Heart left ventricle (tissue), 16 donors: ENCODE measurements around the gene MYMX. TPM values are rescaled to one million over a fixed set of nuclear protein-coding genes. Genes with fewer than 3 reads are reported as not detected.

Experiments used
- ATAC-seq, 4 donors: fragments of 200-7000 bp; cut with Tn5 transposase; one replicate each; pipeline ENCODE4 v1.9.1; 2020 to 2022; ENCODE audit warnings: moderate library complexity in 4 of 4, mild to moderate bottlenecking in 3 of 4, moderate number of reproducible peaks in 1 of 4
- DNase-seq, 5 donors: peaks; one replicate each; pipeline ENCODE4 v3.0.0-alpha.2; 2020
- H3K27ac ChIP-seq, 12 donors: fragments of 200-600 bp; sonication (generic) in 4 of 12; one replicate each; pipeline versions ENCODE4 v1.5.0 to v1.8.0; 2016 to 2022; ENCODE audit warnings: mild to moderate bottlenecking in 2 of 12
- H3K27me3 ChIP-seq, 9 donors: fragments of 200-600 bp; sonication (generic) in 2 of 9; one replicate each; pipeline versions ENCODE4 v1.5.1 to v1.8.0; 2016 to 2022; ENCODE audit warnings: mild to moderate bottlenecking in 3 of 9
- H3K36me3 ChIP-seq, 9 donors: fragments of 200-600 bp; sonication (generic) in 2 of 9; one replicate each; pipeline versions ENCODE4 v1.5.0 to v1.8.0; 2018 to 2022; ENCODE audit warnings: mild to moderate bottlenecking in 2 of 9
- H3K4me1 ChIP-seq, 12 donors: fragments of 200-600 bp; sonication (generic) in 4 of 12; one replicate each; pipeline versions ENCODE4 v1.5.0 to v1.8.0; 2016 to 2022; ENCODE audit warnings: mild to moderate bottlenecking in 3 of 12
- H3K4me3 ChIP-seq, 12 donors: fragments of 200-600 bp; sonication (generic) in 4 of 12; one replicate each; pipeline versions ENCODE4 v1.5.0 to v1.8.0; 2017 to 2022; ENCODE audit warnings: mild to moderate bottlenecking in 9 of 12, moderate library complexity in 4 of 12
- H3K9me3 ChIP-seq, 12 donors: fragments of 200-600 bp; sonication (generic) in 4 of 12; one replicate each; pipeline versions ENCODE4 v1.5.0 to v1.8.0; 2016 to 2022; ENCODE audit warnings: mild to moderate bottlenecking in 1 of 12
- POLR2A ChIP-seq, 2 donors: fragments of 450-650 bp; IDR thresholded peaks; one replicate each; pipeline ENCODE4 v1.6.1; 2017; ENCODE audit warnings: antibody characterized with exemption in 2 of 2, mild to moderate bottlenecking in 2 of 2, moderate library complexity in 2 of 2
- WGBS, 4 donors: extraction: QIAGEN DNeasy Blood & Tissue Kit in 2 of 4; methylation state at CpG; one replicate each; pipeline versions ENCODE4 v1.1.5 to v1.1.7; 2013 to 2018; 5-methylcytosine and 5-hydroxymethylcytosine counted together
- intact Hi-C, 10 donors: fragments of 100-400 bp; cut with DNase I; formaldehyde crosslinking; loops; one replicate each; pipeline versions ENCODE4 v1.11.1 to v1.14.2; 2022
- polyA plus RNA-seq, 2 donors: library from polyadenylated mRNA; stranded (reverse); fragments of 200-250 nt; gene quantifications; one replicate each; pipeline ENCODE4 v1.2.3, GENCODE V29; 2013
- total RNA-seq, 9 donors: library from RNA; depleted of rRNA in 2 of 9; stranded (reverse); fragments of >200 nt in 2 of 9; fragmentation: NEBNext Ultra II Directional in 3 of 9; extraction: Animal tissue kit (Norgen Biotek cat#: 25700) in 3 of 9; gene quantifications; one replicate each; pipeline versions ENCODE4 v1.1.0 to v1.2.4, GENCODE V29; 2016 to 2023
- TF ChIP-seq, protein P1 (sequence below), 12 donors: fragments of 200-600 bp; sonication (generic) in 4 of 12; IDR thresholded peaks; one replicate each; pipeline versions ENCODE4 v1.5.0 to v1.8.0; 2018 to 2022; ENCODE audit warnings: antibody characterized with exemption in 12 of 12, mild to moderate bottlenecking in 5 of 12
- donor health status: ischemic (EF 13 %, LVEDD 7.1; RV severe dilation, severe dysfunction).
- donor health status: healthy with polysubstance abuse.
- donor health status: DM: no; HTN: yes; CAD: no.
- donor health status: DM: no; HTN: no; CAD: no.
- donor health status: ischemic (EF 25% LVEDD 6.9; RV normal size, moderate dysfunction).
- donor health status: ischemic (EF 25% LVEDD 5.7; RV mildly dilated, moderate dysfunction).
- donor health status: healthy.
- donor health status: DM: yes; HTN: yes; CAD: no.
- donor health status: ischemic (EF 35%, LVEDD 5.7; RV mildly dilated, moderate dysfunction).
- donor health status: nonischemic (EF 11% LVEDD 7.7; RV severe dilation, severe dysfunction).
- donor health status: DM: yes; HTN: yes; CAD: no.
- donor health status: PGD.
- donor health status: ischemic (EF 29% LVEDD 5.4; RV normal size, mild dysfunction).
- donor health status: nonischemic (EF 23%, LVEDD 6.1; RV moderate dilation, normal function).

Gene MYMX
- total and polyA plus RNA-seq, 11 donors: 0.31 to 0.96 (median 0.60) TPM; not detected in 4

DNA sequence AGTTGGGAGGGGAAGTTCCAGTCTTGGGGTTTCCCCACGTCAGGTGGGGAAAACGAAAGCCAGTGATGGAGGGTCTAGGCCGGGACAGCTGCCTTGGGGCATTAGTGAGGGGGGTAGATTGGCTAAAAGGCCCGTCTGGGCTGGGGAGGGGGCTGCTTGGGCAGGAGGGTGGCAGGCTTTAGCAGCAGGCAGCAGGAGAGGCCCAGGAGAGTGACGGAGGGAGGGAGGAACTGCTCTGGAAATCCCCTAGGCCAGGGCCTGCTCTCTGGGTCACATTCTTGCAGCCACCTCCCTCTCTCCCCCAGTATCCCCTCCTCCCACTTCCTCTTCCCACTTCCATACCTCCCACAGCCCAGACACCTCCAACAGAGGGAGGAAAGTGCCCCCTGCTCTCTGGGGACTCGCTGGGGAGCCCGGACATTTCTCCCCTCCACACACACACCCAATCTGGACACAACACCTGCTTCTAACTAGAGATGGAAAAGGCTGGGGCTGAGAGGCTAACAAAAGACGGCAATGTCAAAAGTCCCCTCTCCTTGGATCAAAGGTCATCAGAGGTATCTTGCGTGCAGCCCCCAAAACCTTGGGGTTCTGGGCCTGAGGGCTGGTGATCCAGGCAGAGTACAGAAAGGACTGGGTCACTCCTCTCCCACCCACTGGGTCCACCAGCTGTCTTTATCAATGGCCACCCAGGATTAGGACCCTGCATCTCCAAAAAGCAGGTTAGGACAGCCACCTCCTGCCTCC is 46.8 kb downstream of the MYMX start:
- peak in 1 of 4 donors; percentile 29 for ATAC-seq
- 38 to 56% (median 48%) methylated on average over 9 of the region's 9 CpGs for WGBS, 4 donors

DNA sequence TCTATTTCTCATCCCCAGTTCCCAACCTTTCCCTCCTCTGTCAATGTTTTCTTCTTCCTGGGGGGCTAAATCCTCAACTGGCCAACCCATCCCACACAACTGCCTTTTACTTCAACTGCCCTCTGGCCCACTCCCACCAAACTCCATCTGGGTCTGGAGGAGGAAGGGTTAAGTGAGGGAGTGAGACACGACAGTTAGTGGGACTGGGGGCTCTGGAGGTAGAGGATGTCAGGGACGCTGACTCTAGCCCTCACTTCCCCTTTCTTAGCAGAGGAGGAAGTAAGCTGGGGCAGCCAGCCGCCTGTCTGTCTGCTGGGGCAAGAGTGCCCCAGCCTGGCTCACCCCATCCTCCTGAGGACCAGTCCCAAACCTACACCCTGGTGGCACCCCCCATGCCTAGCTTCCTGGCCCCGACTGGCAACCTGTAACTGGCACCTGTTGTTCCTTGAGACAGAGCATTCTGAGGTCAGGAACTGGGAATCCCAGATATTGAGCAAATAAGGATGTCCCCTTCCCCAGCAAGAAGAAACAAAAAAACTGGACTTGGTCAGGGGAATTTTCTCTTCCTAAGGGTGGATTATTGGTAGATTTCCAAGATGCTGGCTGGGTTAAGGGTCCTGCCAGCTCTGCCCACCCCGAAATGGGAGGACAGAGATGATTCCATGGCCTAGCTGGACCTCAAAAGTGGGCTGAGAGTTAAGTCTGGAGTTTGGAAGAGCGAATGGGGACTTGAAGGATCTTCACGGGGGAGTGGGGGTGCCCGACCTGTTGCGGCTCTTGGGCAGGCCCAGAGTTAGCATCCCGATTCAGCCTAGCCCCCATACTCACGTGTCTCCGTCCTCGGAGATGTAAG is 47.7 kb downstream of the MYMX start:
- ATAC-seq (peak in 2 of 4 donors; percentile 7 to 43), DNase-seq (peak; percentile 45 to 79 (median 52))
- intact Hi-C loops: loop anchor here in 7 of 10 donors (5.0 to 10.0 kb wide), 5 partner anchors 38 to 190 kb away; partner anchors contain the start of gene AARS2 (in 1 of the 7)
- peak overlapping the region in 11 of 12 donors; percentile 61 to 93 (median 80) for H3K27ac ChIP-seq
- H3K27me3 ChIP-seq: peaks cover 0 to 13% (median 4%) of the 10 kb centered on the region in 9 donors
- H3K9me3 ChIP-seq: no peaks in the 10 kb centered on the region
- WGBS, 4 donors: 12 to 15% (median 14%) methylated on average over 13 of the region's 13 CpGs
- peaks cover 0 to 28% (median 4%) of the 10 kb centered on the region in 9 donors for H3K36me3 ChIP-seq
- H3K4me1 ChIP-seq: peaks cover 0 to 45% (median 26%) of the 10 kb centered on the region in 12 donors
- H3K4me3 ChIP-seq: peak overlapping the region; percentile 59 to 96 (median 78)
- TF ChIP-seq POLR2A (IDR thresholded peaks at IDR 0.05): no peak
- TF ChIP-seq, protein P1, sequence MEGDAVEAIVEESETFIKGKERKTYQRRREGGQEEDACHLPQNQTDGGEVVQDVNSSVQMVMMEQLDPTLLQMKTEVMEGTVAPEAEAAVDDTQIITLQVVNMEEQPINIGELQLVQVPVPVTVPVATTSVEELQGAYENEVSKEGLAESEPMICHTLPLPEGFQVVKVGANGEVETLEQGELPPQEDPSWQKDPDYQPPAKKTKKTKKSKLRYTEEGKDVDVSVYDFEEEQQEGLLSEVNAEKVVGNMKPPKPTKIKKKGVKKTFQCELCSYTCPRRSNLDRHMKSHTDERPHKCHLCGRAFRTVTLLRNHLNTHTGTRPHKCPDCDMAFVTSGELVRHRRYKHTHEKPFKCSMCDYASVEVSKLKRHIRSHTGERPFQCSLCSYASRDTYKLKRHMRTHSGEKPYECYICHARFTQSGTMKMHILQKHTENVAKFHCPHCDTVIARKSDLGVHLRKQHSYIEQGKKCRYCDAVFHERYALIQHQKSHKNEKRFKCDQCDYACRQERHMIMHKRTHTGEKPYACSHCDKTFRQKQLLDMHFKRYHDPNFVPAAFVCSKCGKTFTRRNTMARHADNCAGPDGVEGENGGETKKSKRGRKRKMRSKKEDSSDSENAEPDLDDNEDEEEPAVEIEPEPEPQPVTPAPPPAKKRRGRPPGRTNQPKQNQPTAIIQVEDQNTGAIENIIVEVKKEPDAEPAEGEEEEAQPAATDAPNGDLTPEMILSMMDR (IDR thresholded peaks at IDR 0.05): no peak

More for the DNA sequence above, 46.8 kb downstream of the MYMX start:
- peaks cover 0 to 45% (median 26%) of the 10 kb centered on the region in 12 donors for H3K4me1 ChIP-seq
- H3K36me3 ChIP-seq: peaks cover 0 to 36% (median 6%) of the 10 kb centered on the region in 9 donors
- H3K9me3 ChIP-seq: no peaks in the 10 kb centered on the region
- peaks cover 0 to 9% (median 0%) of the 10 kb centered on the region in 9 donors for H3K27me3 ChIP-seq
- intact Hi-C loops: loop anchor here in 1 of 10 donors (10.0 kb wide), 1 partner anchor 191 kb away; no protein-coding TSS in a partner anchor
- peak in 1 of 5 donors; percentile 25 for DNase-seq
- no peak for TF ChIP-seq POLR2A (IDR thresholded peaks at IDR 0.05)
- TF ChIP-seq, protein P1 (IDR thresholded peaks at IDR 0.05): no peak
- H3K27ac ChIP-seq: peak overlapping the region in 4 of 12 donors; percentile 41 to 93 (median 81)
- peak overlapping the region in 8 of 12 donors; percentile 72 to 96 (median 86) for H3K4me3 ChIP-seq

DNA sequence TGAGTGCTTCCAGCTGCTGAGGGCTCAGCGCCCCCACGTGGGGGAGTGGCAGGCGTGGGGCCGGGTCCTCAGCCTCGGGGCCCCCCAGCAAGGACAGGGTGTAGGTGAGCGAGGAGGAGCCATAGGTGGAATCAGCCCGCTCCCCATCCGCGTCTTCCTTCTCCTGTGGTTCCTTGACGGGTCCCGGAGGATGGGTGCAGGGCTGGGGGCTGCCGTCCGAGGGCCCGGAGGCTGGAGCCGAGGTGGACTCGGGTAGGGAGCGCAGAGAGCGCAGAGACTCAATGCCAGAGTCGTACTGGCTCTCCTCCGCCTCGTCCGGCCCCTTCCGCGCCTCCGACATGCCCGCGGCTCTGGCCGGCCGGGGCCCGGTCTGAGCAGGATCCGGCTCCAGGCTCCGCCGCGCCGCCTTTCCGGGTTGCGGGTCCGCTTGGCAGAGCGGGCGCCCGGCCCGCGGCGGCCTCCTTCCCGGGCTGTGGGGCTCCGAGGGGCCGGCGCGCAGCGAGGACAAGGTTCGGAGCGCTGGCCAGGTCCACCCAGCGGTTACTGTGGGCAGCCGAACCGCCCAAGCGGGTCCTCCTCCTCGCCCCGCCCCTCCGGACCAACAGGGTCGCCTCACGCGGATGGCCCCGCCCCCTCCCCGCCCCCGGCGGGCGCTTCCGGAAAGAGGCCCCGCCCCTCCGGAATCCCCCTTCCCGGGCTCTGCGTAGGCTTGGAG is 48.4 kb downstream of the MYMX start, which contains the start of gene NFKBIE:
NFKBIE (minus strand) TSS at position 545 of the 715 bp plus-strand sequence; CDS start at position 340, 205 bp downstream.
- intact Hi-C loops: loop anchor here in 7 of 10 donors (5.0 to 10.0 kb wide), 5 partner anchors 37 to 190 kb away; partner anchors contain the start of gene AARS2 (in 1 of the 7)
- peak; percentile 28 to 88 for TF ChIP-seq POLR2A (IDR thresholded peaks at IDR 0.05)
- TF ChIP-seq, protein P1 (IDR thresholded peaks at IDR 0.05): peak in 5 of 12 donors; percentile 17 to 40 (median 24)
- 0 to 1% (median 0%) methylated on average over 35 to 72 of the region's 72 CpGs for WGBS, 4 donors
- H3K27ac ChIP-seq: peak within 1 kb of the TSS in 11 of 12 donors; percentile 61 to 93 (median 80)
- ATAC-seq: peak; percentile 79 to 96 (median 92)
- peak within 1 kb of the TSS; percentile 59 to 96 (median 78) for H3K4me3 ChIP-seq
- H3K9me3 ChIP-seq: no peaks in the 10 kb centered on the region
- peaks cover 0 to 17% (median 8%) of the 10 kb centered on the region in 9 donors for H3K27me3 ChIP-seq
- peak; percentile 97 for DNase-seq
- peaks cover 0 to 20% (median 1%) of the 10 kb centered on the region in 9 donors for H3K36me3 ChIP-seq
- H3K4me1 ChIP-seq: peaks cover 0 to 45% (median 26%) of the 10 kb centered on the region in 12 donors
